K562 (cell line): ENCODE measurements around the gene FADS1. TPM values are rescaled to one million over a fixed set of nuclear protein-coding genes. Genes with fewer than 3 reads are reported as not detected.

Experiments used
- BRCA1 ChIP-seq, 2 experiments: fragments of 450-650 bp in 1 of 2; sonication (generic) in 1 of 2; formaldehyde crosslinking in 1 of 2; IDR thresholded peaks; 2 replicates each; pipeline versions ENCODE4 v1.5.0 to v1.6.1; 2017 to 2020; ENCODE audit warnings: mild to moderate bottlenecking in 1 of 2, missing genetic modification reagents in 1 of 2
- CC2D1A ChIP-seq: fragments of 450-650 bp; IDR thresholded peaks from 2 replicates; pipeline ENCODE4 v1.6.1; 2017; ENCODE audit warnings: mild to moderate bottlenecking
- DACH1 ChIP-seq: fragments of 450-650 bp; IDR thresholded peaks from 2 replicates; pipeline ENCODE4 v1.6.1; 2018; ENCODE audit not compliant: partially characterized antibody
- ETV6 ChIP-seq, 3 experiments: fragments of 150-350 bp in 1 of 3; sonication (generic) in 1 of 3; formaldehyde crosslinking in 1 of 3; IDR thresholded peaks; 2 replicates each; pipeline versions ENCODE4 v1.6.1 to v1.8.0; 2014 to 2022; ENCODE audit warnings: borderline replicate concordance in 2 of 3, low read depth in 2 of 3, antibody characterized with exemption in 1 of 3, low read length in 1 of 3, mild to moderate bottlenecking in 1 of 3, missing genetic modification reagents in 1 of 3
- GABPA ChIP-seq: fragments of 200-800 bp; sonication (Bioruptor generic); conservative IDR thresholded peaks from 2 replicates; pipeline ENCODE4 v1.6.1; 2016; ENCODE audit warnings: low read depth, missing genetic modification characterization, missing compliant biosample characterization
- KAT2B ChIP-seq: IDR thresholded peaks from one replicate; pipeline ENCODE4 v1.6.1; 2012; ENCODE audit warnings: low read depth, mild to moderate bottlenecking, control low read depth, inconsistent platforms, low read length, moderate library complexity
- MAZ ChIP-seq, 2 experiments: fragments of 450-650 bp in 1 of 2; sonication (generic) in 1 of 2; formaldehyde crosslinking; IDR thresholded peaks in 1 of 2; conservative IDR thresholded peaks in 1 of 2; 2 replicates each; pipeline versions ENCODE4 v1.4.0 to v1.5.0; 2020; ENCODE audit warnings: mild to moderate bottlenecking in 1 of 2, missing genetic modification reagents in 1 of 2
- MECOM ChIP-seq: fragments of 250-450 bp; sonication (Bioruptor Pico); IDR thresholded peaks from 2 replicates; pipeline ENCODE4 v1.8.0; 2022; ENCODE audit warnings: inconsistent platforms
- NFE2 ChIP-seq: IDR thresholded peaks from 2 replicates; pipeline ENCODE4 v1.6.1; 2014; ENCODE audit warnings: antibody characterized with exemption, low read depth
- NFRKB ChIP-seq: fragments of 450-650 bp; IDR thresholded peaks from 2 replicates; pipeline ENCODE4 v1.6.1; 2016; ENCODE audit warnings: low read depth
- NR1H2 ChIP-seq: sonication (generic); formaldehyde crosslinking; IDR thresholded peaks from 2 replicates; pipeline ENCODE4 v1.4.0; 2020; ENCODE audit warnings: mild to moderate bottlenecking, missing genetic modification reagents
- OTX1 ChIP-seq: fragments of 450-650 bp; formaldehyde crosslinking; IDR thresholded peaks from 2 replicates; pipeline ENCODE4 v1.4.0; 2022; ENCODE audit warnings: mild to moderate bottlenecking
- RREB1 ChIP-seq: fragments of 250-450 bp; sonication (Bioruptor Pico); IDR thresholded peaks from 2 replicates; pipeline ENCODE4 v1.4.0; 2020
- SAFB2 ChIP-seq: fragments of 200-400 bp; formaldehyde crosslinking; IDR thresholded peaks from 2 replicates; pipeline ENCODE4 v1.6.1; 2018; ENCODE audit warnings: borderline replicate concordance, low read length, low read depth, moderate library complexity; ENCODE audit not compliant: severe bottlenecking
- SMARCA4 ChIP-seq: fragments of 450-650 bp; IDR thresholded peaks from 2 replicates; pipeline ENCODE4 v1.6.1; 2016
- SRSF1 ChIP-seq: fragments of 200-400 bp; formaldehyde crosslinking; IDR thresholded peaks from 2 replicates; pipeline ENCODE4 v1.6.1; 2017; ENCODE audit warnings: mild to moderate bottlenecking, low read depth, low read length, moderate library complexity
- ZBTB7A ChIP-seq: IDR thresholded peaks from 2 replicates; pipeline ENCODE4 v1.6.1; 2011; ENCODE audit warnings: low read depth, mild to moderate bottlenecking, low read length, moderate library complexity, borderline replicate concordance; ENCODE audit not compliant: control insufficient read depth
- ZNF121 ChIP-seq: sonication (generic); formaldehyde crosslinking; conservative IDR thresholded peaks from 2 replicates; pipeline ENCODE4 v1.8.0; 2022; ENCODE audit warnings: missing genetic modification reagents
- ZNF174 ChIP-seq: fragments of 250-450 bp; sonication (Bioruptor Pico); IDR thresholded peaks from 2 replicates; pipeline ENCODE4 v1.4.0; 2020; ENCODE audit warnings: mild to moderate bottlenecking
- ZNF431 ChIP-seq: sonication (generic); formaldehyde crosslinking; IDR thresholded peaks from 2 replicates; pipeline ENCODE4 v1.8.0; 2022; ENCODE audit warnings: mild to moderate bottlenecking, missing genetic modification reagents
- ZNF696 ChIP-seq: fragments of 250-450 bp; sonication (Bioruptor Pico); conservative IDR thresholded peaks from 2 replicates; pipeline ENCODE4 v1.4.0; 2020; ENCODE audit warnings: mild to moderate bottlenecking, moderate library complexity
- polyA plus RNA-seq, 8 experiments: library from polyadenylated mRNA; depleted of rRNA in 4 of 8; stranded (reverse) in 5 of 8; unstranded in 3 of 8; fragments of >200 nt; fragmentation: Nextera tagmentation in 2 of 8; fragmentation: Illumina TruSeq in 1 of 8; extraction: Ambion mirVana in 2 of 8; extraction: Trizol in 1 of 8; gene quantifications; 2 replicates each; pipeline versions ENCODE4 v1.2.1 to v1.2.3, GENCODE V29; 2011 to 2014; ENCODE audit warnings: inconsistent platforms in 1 of 8, missing spikeins in 1 of 8
- total RNA-seq, 7 experiments: library from RNA; depleted of rRNA in 6 of 7; stranded (reverse); fragments of >200 nt in 6 of 7; fragmentation: Illumina TruSeq in 2 of 7; extraction: Trizol in 2 of 7; gene quantifications; 2 replicates each; pipeline versions ENCODE4 v1.2.1 to v1.2.3, GENCODE V29; 2011 to 2021; ENCODE audit warnings: low replicate concordance in 1 of 7

The FADS1 gene
- total and polyA plus RNA-seq, 9 of the 15 experiments (the other 6 are each of a cell fraction or from before 2014, with no cell fraction given) = 110 to 864 (median 364) TPM

GRCh38 chr11:61841636-61842527 is 25.1 kb upstream of the FADS1 start (continued):
- no peak for TF ChIP-seq RREB1
- peak; percentile 14; the same call in 1 of the 2 replicates for TF ChIP-seq OTX1 (CRISPR knock-in tag)
- TF ChIP-seq ZNF696 = no peak
- TF ChIP-seq SMARCA4 = peak; percentile 94
- TF ChIP-seq MAZ (CRISPR knock-in tag; conservative IDR thresholded peaks at IDR 0.05 in 1 of 2, IDR thresholded peaks at IDR 0.05 in 1 of 2) = peak; percentile 27 to 53; a peak in 2 of 4 replicates
- TF ChIP-seq ZNF431 (CRISPR knock-in tag) = no peak
- TF ChIP-seq CC2D1A = peak; percentile 81; the same call in 1 of the 2 replicates
- no peak for TF ChIP-seq SRSF1
- peak; percentile 82 for TF ChIP-seq NFRKB
- peak; percentile 86 for TF ChIP-seq NFE2
- peak; percentile 98 for TF ChIP-seq DACH1
- TF ChIP-seq ZNF121 = 0 out of 2 replicates have a peak, but pooled peaks have one; percentile 1
- 0 out of 2 replicates have a peak, but pooled peaks have one; percentile 72 for TF ChIP-seq ZNF174 (CRISPR knock-in tag)
- no peak for TF ChIP-seq NR1H2 (CRISPR knock-in tag)
- TF ChIP-seq ZBTB7A = no peak
- peak; percentile 85; the same call in 1 of the 2 replicates for TF ChIP-seq MECOM (CRISPR knock-in tag)
- no peak for TF ChIP-seq BRCA1 (IDR thresholded peaks at IDR 0.05)
- TF ChIP-seq BRCA1 (CRISPR knock-in tag; IDR thresholded peaks at IDR 0.05) = no peak
- peak; percentile 42; the same call in 1 of the 2 replicates for TF ChIP-seq GABPA (tag)
- TF ChIP-seq SAFB2 = no peak
- TF ChIP-seq KAT2B = no peak
- peak in 1 of 2 experiments; percentile 78; a peak in 1 of 4 replicates for TF ChIP-seq ETV6 (IDR thresholded peaks at IDR 0.05; ENCODE audit: borderline replicate concordance in 1 of 2, low read depth in 2 of 2, low read length in 1 of 2)
- no peak for TF ChIP-seq ETV6 (CRISPR knock-in tag; IDR thresholded peaks at IDR 0.05; ENCODE audit: borderline replicate concordance)
